Heart left ventricle (tissue), 13 donors: Measurements from ENCODE around the gene SNAPC5.
"Not testable (repeated sequence)": the region's sequence is repeated elsewhere in the genome, so short reads cannot be mapped to it uniquely, and the experiment has no call there.

Experiments
- POLR2A ChIP-seq, 2 donors: fragments of 450-650 bp; IDR thresholded peaks; one replicate each; pipeline ENCODE4 v1.6.1; 2017; ENCODE audit warnings: antibody characterized with exemption in 2 of 2, mild to moderate bottlenecking in 2 of 2, moderate library complexity in 2 of 2
- TF ChIP-seq, protein P1 (sequence below), 12 donors: fragments of 200-600 bp; sonication (generic) in 4 of 12; IDR thresholded peaks; one replicate each; pipeline versions ENCODE4 v1.5.0 to v1.8.0; 2018 to 2022; ENCODE audit warnings: antibody characterized with exemption in 12 of 12, mild to moderate bottlenecking in 5 of 12
- donor health status: ischemic (EF 13 %, LVEDD 7.1; RV severe dilation, severe dysfunction).
- donor health status: DM: no; HTN: yes; CAD: no.
- donor health status: DM: no; HTN: no; CAD: no.
- donor health status: ischemic (EF 25% LVEDD 6.9; RV normal size, moderate dysfunction).
- donor health status: ischemic (EF 25% LVEDD 5.7; RV mildly dilated, moderate dysfunction).
- donor health status: ischemic (EF 35%, LVEDD 5.7; RV mildly dilated, moderate dysfunction).
- donor health status: nonischemic (EF 11% LVEDD 7.7; RV severe dilation, severe dysfunction).
- donor health status: DM: yes; HTN: yes; CAD: no.
- donor health status: PGD.
- donor health status: ischemic (EF 29% LVEDD 5.4; RV normal size, mild dysfunction).
- donor health status: nonischemic (EF 23%, LVEDD 6.1; RV moderate dilation, normal function).

DNA sequence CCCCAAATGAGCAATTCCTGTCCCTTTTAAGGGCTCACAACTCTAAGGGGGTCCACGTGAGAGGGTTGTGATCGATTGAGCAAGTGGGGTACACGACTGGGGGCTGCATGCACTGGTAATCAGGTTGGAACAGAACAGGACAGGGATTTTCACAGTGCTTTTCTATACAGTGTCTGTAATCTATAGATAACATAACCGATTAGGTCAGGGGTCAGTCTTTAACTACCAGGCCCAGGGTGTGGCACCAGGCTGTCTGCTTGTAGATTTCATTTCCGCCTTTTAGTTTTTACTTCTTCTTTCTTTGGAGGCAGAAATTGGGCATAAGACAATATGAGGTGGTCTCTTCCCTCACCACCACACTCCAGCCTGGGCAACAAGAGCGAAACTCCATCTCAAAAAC is 32.3 kb downstream of the SNAPC5 start:
- TF ChIP-seq, protein P1, sequence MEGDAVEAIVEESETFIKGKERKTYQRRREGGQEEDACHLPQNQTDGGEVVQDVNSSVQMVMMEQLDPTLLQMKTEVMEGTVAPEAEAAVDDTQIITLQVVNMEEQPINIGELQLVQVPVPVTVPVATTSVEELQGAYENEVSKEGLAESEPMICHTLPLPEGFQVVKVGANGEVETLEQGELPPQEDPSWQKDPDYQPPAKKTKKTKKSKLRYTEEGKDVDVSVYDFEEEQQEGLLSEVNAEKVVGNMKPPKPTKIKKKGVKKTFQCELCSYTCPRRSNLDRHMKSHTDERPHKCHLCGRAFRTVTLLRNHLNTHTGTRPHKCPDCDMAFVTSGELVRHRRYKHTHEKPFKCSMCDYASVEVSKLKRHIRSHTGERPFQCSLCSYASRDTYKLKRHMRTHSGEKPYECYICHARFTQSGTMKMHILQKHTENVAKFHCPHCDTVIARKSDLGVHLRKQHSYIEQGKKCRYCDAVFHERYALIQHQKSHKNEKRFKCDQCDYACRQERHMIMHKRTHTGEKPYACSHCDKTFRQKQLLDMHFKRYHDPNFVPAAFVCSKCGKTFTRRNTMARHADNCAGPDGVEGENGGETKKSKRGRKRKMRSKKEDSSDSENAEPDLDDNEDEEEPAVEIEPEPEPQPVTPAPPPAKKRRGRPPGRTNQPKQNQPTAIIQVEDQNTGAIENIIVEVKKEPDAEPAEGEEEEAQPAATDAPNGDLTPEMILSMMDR (IDR thresholded peaks at IDR 0.05): not testable (repeated sequence)
- not testable (repeated sequence) for TF ChIP-seq POLR2A (IDR thresholded peaks at IDR 0.05)
